ENCODE results near the gene NOS1AP.

NOS1AP gene

GRCh38 chr1:162091681-162092524, 22.4 kb downstream of the NOS1AP start:
- DNase-seq = no peak

GRCh38 chr1:162093095-162093494, 23.6 kb downstream of the NOS1AP start:
- DNase-seq = no peak

- DNase-seq = no peak
Observed at GRCh38 chr1:162094271-162094670, 24.8 kb downstream of the NOS1AP start.

- no peak for DNase-seq
Observed at GRCh38 chr1:162094723-162095122, 25.2 kb downstream of the NOS1AP start.

GRCh38 chr1:162107911-162108310, 38.4 kb downstream of the NOS1AP start:
- DNase-seq = no peak

GRCh38 chr1:162108426-162108825, 38.9 kb downstream of the NOS1AP start:
- DNase-seq = no peak

- no peak for DNase-seq
Observed at GRCh38 chr1:162110910-162111309, 41.4 kb downstream of the NOS1AP start.

GRCh38 chr1:162111572-162111971, 42.1 kb downstream of the NOS1AP start:
- DNase-seq = no peak

- DNase-seq = no peak
Observed at GRCh38 chr1:162113419-162113818, 43.9 kb downstream of the NOS1AP start.

GRCh38 chr1:162117039-162117774, 47.7 kb downstream of the NOS1AP start:
- DNase-seq = no peak

GRCh38 chr1:162118063-162118462, 48.6 kb downstream of the NOS1AP start:
- no peak for DNase-seq

GRCh38 chr1:162128693-162129356, 59.3 kb downstream of the NOS1AP start:
- no peak for DNase-seq

GRCh38 chr1:162130308-162130707, 60.8 kb downstream of the NOS1AP start:
- no peak for DNase-seq

- no peak for DNase-seq
Observed at GRCh38 chr1:162131400-162132321, 62.2 kb downstream of the NOS1AP start.

GRCh38 chr1:162133566-162133965, 64.1 kb downstream of the NOS1AP start:
- DNase-seq = no peak

GRCh38 chr1:162134646-162135045, 65.2 kb downstream of the NOS1AP start:
- DNase-seq = no peak

GRCh38 chr1:162135271-162135775, 65.8 kb downstream of the NOS1AP start:
- no peak for DNase-seq

GRCh38 chr1:162136760-162137159, 67.3 kb downstream of the NOS1AP start:
- no peak for DNase-seq

- DNase-seq = no peak
Observed at GRCh38 chr1:162137179-162137960, 67.9 kb downstream of the NOS1AP start.

- no peak for DNase-seq
Observed at GRCh38 chr1:162138112-162138511, 68.6 kb downstream of the NOS1AP start.

GRCh38 chr1:162138599-162139181, 69.2 kb downstream of the NOS1AP start:
- no peak for DNase-seq
